PC-3 (cell line): Measurements from ENCODE around the gene PTDSS2. TPM values are rescaled to one million over a fixed set of nuclear protein-coding genes. Genes with fewer than 3 reads are reported as not detected.

Source experiments
- ATAC-seq: fragments of 200-7000 bp; cut with Tn5 transposase; 2 replicates; pipeline ENCODE4 v1.9.1; 2020; ENCODE audit warnings: mild to moderate bottlenecking, moderate library complexity
- BruUV-seq: library from RNA; stranded (reverse); fragments of 400-500 nt; replicated peaks from 2 replicates; lab custom pipeline; 2021; lab: Mats Ljungman, UMichigan
- CTCF ChIA-PET: fragments of 300-600 bp; sonication (Branson Sonifier 250); formaldehyde crosslinking; loops from one replicate; lab custom pipeline; 2022; ENCODE audit warnings: antibody characterized with exemption; lab: Charles Lee
- POLR2A ChIA-PET: fragments of 300-600 bp; sonication (Branson Sonifier 250); formaldehyde crosslinking; loops from one replicate; lab custom pipeline; 2022; ENCODE audit warnings: antibody characterized with exemption; ENCODE audit not compliant: unreplicated experiment; lab: Charles Lee
- DNase-seq: peaks from one replicate; pipeline ENCODE4 v3.0.0-alpha.2; 2015
- H2AFZ ChIP-seq: fragments of 300-600 bp; sonication (generic); 2 replicates; pipeline ENCODE4 v1.6.0; 2016; ENCODE audit warnings: antibody characterized with exemption, low read length
- H3F3A ChIP-seq: fragments of 300-600 bp; sonication (generic); one replicate; pipeline ENCODE4 v1.6.0; 2017; ENCODE audit warnings: antibody characterized with exemption, low read length, control low read depth, mild to moderate bottlenecking; ENCODE audit not compliant: unreplicated experiment
- H3K27ac ChIP-seq: fragments of 300-600 bp; sonication (generic); 2 replicates; pipeline ENCODE4 v1.5.1; 2016; ENCODE audit warnings: mild to moderate bottlenecking, low read length
- H3K27me3 ChIP-seq: fragments of 300-600 bp; sonication (generic); 2 replicates; pipeline ENCODE4 v1.6.1; 2016; ENCODE audit warnings: low read length, mixed read lengths
- H3K36me3 ChIP-seq: fragments of 300-600 bp; sonication (generic); 2 replicates; pipeline ENCODE4 v1.6.1; 2016; ENCODE audit warnings: low read depth, mixed run types, low read length, mixed read lengths
- H3K4me1 ChIP-seq: fragments of 300-600 bp; sonication (generic); 2 replicates; pipeline ENCODE4 v1.5.1; 2016; ENCODE audit warnings: low read length; ENCODE audit not compliant: insufficient read depth
- H3K4me2 ChIP-seq: fragments of 300-600 bp; sonication (generic); 2 replicates; pipeline ENCODE4 v1.6.0; 2016; ENCODE audit warnings: low read length
- H3K4me3 ChIP-seq: fragments of 300-600 bp; sonication (generic); 2 replicates; pipeline ENCODE4 v1.5.1; 2016; ENCODE audit warnings: mild to moderate bottlenecking, low read length, mixed read lengths
- H3K79me2 ChIP-seq: fragments of 300-600 bp; sonication (generic); 2 replicates; pipeline ENCODE4 v1.6.1; 2017; ENCODE audit warnings: low read length, mixed read lengths
- H3K9ac ChIP-seq: fragments of 300-600 bp; sonication (generic); 2 replicates; pipeline ENCODE4 v1.6.0; 2016; ENCODE audit warnings: mild to moderate bottlenecking, low read length
- H3K9me2 ChIP-seq: fragments of 300-600 bp; sonication (generic); replicated peaks from 2 replicates; pipeline ENCODE4 v1.6.1; 2016; ENCODE audit warnings: mixed run types, low read length, mixed read lengths
- H3K9me3 ChIP-seq: fragments of 300-600 bp; sonication (generic); 2 replicates; pipeline ENCODE4 v1.6.1; 2016; ENCODE audit warnings: low read length, mixed read lengths
- H4K20me1 ChIP-seq: fragments of 300-600 bp; sonication (generic); 2 replicates; pipeline ENCODE4 v1.6.1; 2016; ENCODE audit warnings: low read length, mixed read lengths
- EZH2 ChIP-seq: fragments of 300-600 bp; sonication (generic); IDR thresholded peaks from one replicate; pipeline ENCODE4 v1.6.1; 2017; ENCODE audit warnings: antibody characterized with exemption, mild to moderate bottlenecking, low read length; ENCODE audit not compliant: unreplicated experiment
- EZH2phosphoT487 ChIP-seq: fragments of 300-600 bp; sonication (generic); IDR thresholded peaks from 2 replicates; pipeline ENCODE4 v1.6.1; 2018; ENCODE audit warnings: mild to moderate bottlenecking, antibody characterized with exemption, low read length, borderline replicate concordance
- intact Hi-C: fragments of 100-400 bp; cut with micrococcal nuclease; formaldehyde crosslinking; loops from 2 replicates; pipeline ENCODE4 v1.9.0; 2023
- total RNA-seq: library from RNA; depleted of rRNA; stranded (reverse); fragments of >200 nt; gene quantifications from 2 replicates; pipeline ENCODE4 v1.2.3, GENCODE V29; 2014; rRNA removed
- TF ChIP-seq, protein P1 (sequence below): fragments of 300-600 bp; sonication (generic); conservative IDR thresholded peaks from 2 replicates; pipeline ENCODE4 v1.5.1; 2017; ENCODE audit warnings: antibody characterized with exemption, low read depth, mild to moderate bottlenecking, low read length

The PTDSS2 gene
- total RNA-seq, 1 experiment from 2014 or later, result 53.0 TPM

DNA sequence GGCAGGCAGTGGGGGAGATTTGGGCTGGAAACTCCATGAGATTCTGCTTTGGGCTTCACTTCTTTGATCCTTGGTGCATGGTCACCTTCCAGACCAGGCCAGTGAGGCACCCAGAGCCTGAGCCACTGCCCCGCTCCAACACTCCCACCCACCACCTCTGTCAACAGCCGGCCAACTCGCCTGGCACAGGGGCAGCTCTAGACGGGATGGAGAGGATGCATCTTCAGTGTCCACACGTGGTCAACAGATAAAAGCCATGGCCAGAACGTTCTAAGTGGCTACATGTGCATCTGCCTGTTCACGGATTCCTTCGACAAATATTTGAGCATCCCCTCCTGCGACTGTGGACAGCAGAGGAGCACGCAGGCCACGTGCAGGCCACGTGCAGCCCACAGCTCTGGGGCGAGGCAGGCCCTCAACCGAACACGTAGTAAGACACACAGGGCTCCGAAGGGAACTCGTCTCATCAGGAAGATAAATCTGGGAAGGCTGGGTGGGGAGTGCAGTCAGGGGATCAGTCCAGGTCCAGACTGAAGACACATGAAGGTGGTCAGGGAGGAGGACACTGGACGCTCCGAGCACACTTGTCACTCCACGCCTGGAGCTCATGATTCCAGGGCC, 88.5 kb downstream of the PTDSS2 start:
- Histone ChIP-seq H2AFZ (no peak overlapping the region), H3K4me1 (peaks cover 17% of the 10 kb centered on the region), H3K4me2 (no peak overlapping the region), H3K27me3 (no peaks in the 10 kb centered on the region), H3K27ac (no peak overlapping the region), H3F3A (no peaks in the 10 kb centered on the region), H3K4me3 (no peak overlapping the region), H4K20me1 (peaks cover 4% of the 10 kb centered on the region; the same call in 1 of the 2 replicates), H3K9ac (no peak overlapping the region), H3K9me3 (no peaks in the 10 kb centered on the region), H3K79me2 (peaks cover 14% of the 10 kb centered on the region), H3K9me2 (no peaks in the 10 kb centered on the region), H3K36me3 (no peaks in the 10 kb centered on the region)
- ATAC-seq (no peak), DNase-seq (no peak)
- ChIA-PET POLR2A (no interaction called here), CTCF (no interaction called here)
- TF ChIP-seq EZH2phosphoT487 (no peak), EZH2 (no peak)
- TF ChIP-seq, protein P1, sequence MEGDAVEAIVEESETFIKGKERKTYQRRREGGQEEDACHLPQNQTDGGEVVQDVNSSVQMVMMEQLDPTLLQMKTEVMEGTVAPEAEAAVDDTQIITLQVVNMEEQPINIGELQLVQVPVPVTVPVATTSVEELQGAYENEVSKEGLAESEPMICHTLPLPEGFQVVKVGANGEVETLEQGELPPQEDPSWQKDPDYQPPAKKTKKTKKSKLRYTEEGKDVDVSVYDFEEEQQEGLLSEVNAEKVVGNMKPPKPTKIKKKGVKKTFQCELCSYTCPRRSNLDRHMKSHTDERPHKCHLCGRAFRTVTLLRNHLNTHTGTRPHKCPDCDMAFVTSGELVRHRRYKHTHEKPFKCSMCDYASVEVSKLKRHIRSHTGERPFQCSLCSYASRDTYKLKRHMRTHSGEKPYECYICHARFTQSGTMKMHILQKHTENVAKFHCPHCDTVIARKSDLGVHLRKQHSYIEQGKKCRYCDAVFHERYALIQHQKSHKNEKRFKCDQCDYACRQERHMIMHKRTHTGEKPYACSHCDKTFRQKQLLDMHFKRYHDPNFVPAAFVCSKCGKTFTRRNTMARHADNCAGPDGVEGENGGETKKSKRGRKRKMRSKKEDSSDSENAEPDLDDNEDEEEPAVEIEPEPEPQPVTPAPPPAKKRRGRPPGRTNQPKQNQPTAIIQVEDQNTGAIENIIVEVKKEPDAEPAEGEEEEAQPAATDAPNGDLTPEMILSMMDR, result no peak
- BruUV-seq, result no TSS peak
- intact Hi-C loops, result no loop called here

DNA sequence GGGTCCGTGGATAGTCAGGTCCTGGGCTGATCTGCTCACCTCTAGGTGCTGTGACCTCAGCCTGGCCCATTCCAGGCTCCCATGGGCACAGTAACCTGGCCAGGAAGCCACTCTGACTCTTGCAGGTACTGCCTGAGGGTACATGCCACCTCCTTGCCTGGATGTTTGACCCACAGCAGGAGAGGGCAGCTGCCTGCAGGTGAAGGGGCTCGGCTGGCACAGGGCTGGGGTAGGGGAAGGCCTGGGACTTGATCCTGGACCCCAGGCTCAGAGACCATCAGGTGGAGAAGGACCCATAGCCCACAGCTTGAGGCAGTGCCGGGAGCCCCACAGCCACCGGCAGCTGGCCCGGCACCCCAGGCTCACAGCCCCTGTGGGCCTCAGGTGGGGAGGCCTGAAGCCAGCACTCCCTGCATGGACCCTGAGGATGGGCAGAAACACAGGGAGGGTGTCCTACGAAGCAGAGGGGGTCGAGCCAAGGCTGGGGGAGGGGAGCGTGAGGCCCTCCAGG, 89.9 kb downstream of the PTDSS2 start:
- intact Hi-C loops, result no loop called here
- CTCF ChIA-PET, result no interaction called here
- no peaks in the 10 kb centered on the region for H3K27me3 ChIP-seq
- H3K4me3 ChIP-seq, result no peak overlapping the region
- no peaks in the 10 kb centered on the region for H3K9me3 ChIP-seq
- no peak overlapping the region for H2AFZ ChIP-seq
- ATAC-seq, result no peak
- H3K9me2 ChIP-seq, result no peaks in the 10 kb centered on the region
- POLR2A ChIA-PET, result no interaction called here
- H3K4me2 ChIP-seq, result no peak overlapping the region
- H3K9ac ChIP-seq, result no peak overlapping the region
- no peaks in the 10 kb centered on the region for H3F3A ChIP-seq
- no peaks in the 10 kb centered on the region for H3K79me2 ChIP-seq
- H3K4me1 ChIP-seq, result peaks cover 12% of the 10 kb centered on the region
- no peak for TF ChIP-seq EZH2
- no peak for TF ChIP-seq EZH2phosphoT487
- TF ChIP-seq, protein P1, result no peak
- H3K27ac ChIP-seq, result no peak overlapping the region
- no TSS peak for BruUV-seq
- no peak for DNase-seq
- no peaks in the 10 kb centered on the region for H3K36me3 ChIP-seq
- H4K20me1 ChIP-seq, result no peaks in the 10 kb centered on the region

Other genes starting within 250 kb of the PTDSS2 start
- gene BET1L, start 242.9 kb upstream of the PTDSS2 start, total RNA-seq, result 12.6 and 14.4 TPM in 2 replicates
- gene RIC8A, start 242.6 kb upstream of the PTDSS2 start, total RNA-seq, result 155 and 180 TPM in 2 replicates
- gene SIRT3, start 213.9 kb upstream of the PTDSS2 start, total RNA-seq, result 13.8 and 23.8 TPM in 2 replicates
- 226 and 255 TPM in 2 replicates for gene PSMD13, start 213.3 kb upstream of the PTDSS2 start, total RNA-seq
- not detected in 2 replicates for gene NLRP6, start 171.9 kb upstream of the PTDSS2 start, total RNA-seq
- gene PGGHG, start 161.2 kb upstream of the PTDSS2 start, total RNA-seq, result 10.6 and 12.4 TPM in 2 replicates
- gene IFITM5, start 150.8 kb upstream of the PTDSS2 start, total RNA-seq, result not detected in 2 replicates
- 36.3 and 49.0 TPM in 2 replicates for gene IFITM2, start 142.5 kb upstream of the PTDSS2 start, total RNA-seq
- 2.0 and 2.2 TPM in 2 replicates for gene IFITM1, start 136.2 kb upstream of the PTDSS2 start, total RNA-seq
- 91.6 and 97.6 TPM in 2 replicates for gene IFITM3, start 129.4 kb upstream of the PTDSS2 start, total RNA-seq
- 52.9 and 87.9 TPM in 2 replicates for gene B4GALNT4, start 80.8 kb upstream of the PTDSS2 start, total RNA-seq
- 218 and 222 TPM in 2 replicates for gene PKP3, start 56.1 kb upstream of the PTDSS2 start, total RNA-seq
- 85.4 and 112 TPM in 2 replicates for gene SIGIRR, start 35.3 kb upstream of the PTDSS2 start, total RNA-seq
- 16.6 and 22.5 TPM in 2 replicates for gene ANO9, start 8.3 kb upstream of the PTDSS2 start, total RNA-seq
- gene RNH1, start 57.0 kb downstream of the PTDSS2 start, total RNA-seq, result 258 and 300 TPM in 2 replicates
- 128 and 167 TPM in 2 replicates for gene HRAS, start 85.3 kb downstream of the PTDSS2 start, total RNA-seq
- gene LRRC56, start 87.2 kb downstream of the PTDSS2 start, total RNA-seq, result 1.0 and 1.5 TPM in 2 replicates
- 1.4 and 2.4 TPM in 2 replicates for gene LMNTD2, start 110.5 kb downstream of the PTDSS2 start, total RNA-seq
- gene RASSF7, start 110.7 kb downstream of the PTDSS2 start, total RNA-seq, result 58.6 and 79.7 TPM in 2 replicates
- gene PHRF1, start 126.2 kb downstream of the PTDSS2 start, total RNA-seq, result 41.4 and 52.4 TPM in 2 replicates
- 80.8 and 95.7 TPM in 2 replicates for gene IRF7, start 165.7 kb downstream of the PTDSS2 start, total RNA-seq
- gene CDHR5, start 174.7 kb downstream of the PTDSS2 start, total RNA-seq, result not detected in 2 replicates
- 2.2 TPM in 1 of 2 replicates, not detected in the other for gene SCT, start 176.9 kb downstream of the PTDSS2 start, total RNA-seq
- 0.11 TPM in 1 of 2 replicates, not detected in the other for gene DRD4, start 187.0 kb downstream of the PTDSS2 start, total RNA-seq
- 31.9 and 42.8 TPM in 2 replicates for gene DEAF1, start 244.9 kb downstream of the PTDSS2 start, total RNA-seq
- gene TMEM80, start 245.5 kb downstream of the PTDSS2 start, total RNA-seq, result 10.8 and 16.2 TPM in 2 replicates